B cell (primary cell): ENCODE measurements around the gene HECTD1.

Source experiments
- CTCF ChIP-seq: fragments of 200-600 bp; IDR thresholded peaks from one replicate; pipeline ENCODE4 v1.8.0; 2022; ENCODE audit warnings: antibody characterized with exemption, mild to moderate bottlenecking
- EZH2 ChIP-seq: IDR thresholded peaks from 2 replicates; pipeline ENCODE4 v1.6.1; 2012; ENCODE audit warnings: borderline replicate concordance, low read depth, mild to moderate bottlenecking, moderate library complexity, low read length; ENCODE audit not compliant: insufficient read depth, poor library complexity, severe bottlenecking

DNA sequence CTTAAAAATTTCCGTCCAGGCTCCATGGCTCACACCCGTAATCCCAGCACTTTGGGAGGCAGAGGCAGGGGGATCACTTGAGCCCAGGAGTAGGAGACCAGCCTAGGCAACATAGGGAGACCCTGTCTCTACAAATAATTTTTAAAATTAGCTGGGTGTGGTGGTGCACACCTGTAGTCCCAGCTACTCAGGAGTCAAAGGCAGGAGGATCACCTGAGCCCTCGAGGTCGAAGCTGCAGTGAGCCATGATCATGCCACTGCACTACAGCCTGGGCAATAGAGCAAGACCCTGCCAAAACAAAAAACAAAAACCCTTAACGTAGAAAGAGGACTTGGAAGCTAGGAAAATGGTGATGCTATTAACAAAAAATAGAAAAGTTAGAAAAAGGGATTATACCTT lies 2.0 kb upstream of the HECTD1 start:
- TF ChIP-seq CTCF (no peak), EZH2 (no peak)
